GM18907 (cell line): ENCODE measurements around the gene MRTFB.

ENCODE experiments used
- ATAC-seq: cut with Tn5 transposase; IDR thresholded peaks from one replicate; pipeline ENCODE4 v1.9.1; 2021; ENCODE audit warnings: mild to moderate bottlenecking, moderate library complexity; ENCODE audit not compliant: unreplicated experiment

The MRTFB gene

DNA sequence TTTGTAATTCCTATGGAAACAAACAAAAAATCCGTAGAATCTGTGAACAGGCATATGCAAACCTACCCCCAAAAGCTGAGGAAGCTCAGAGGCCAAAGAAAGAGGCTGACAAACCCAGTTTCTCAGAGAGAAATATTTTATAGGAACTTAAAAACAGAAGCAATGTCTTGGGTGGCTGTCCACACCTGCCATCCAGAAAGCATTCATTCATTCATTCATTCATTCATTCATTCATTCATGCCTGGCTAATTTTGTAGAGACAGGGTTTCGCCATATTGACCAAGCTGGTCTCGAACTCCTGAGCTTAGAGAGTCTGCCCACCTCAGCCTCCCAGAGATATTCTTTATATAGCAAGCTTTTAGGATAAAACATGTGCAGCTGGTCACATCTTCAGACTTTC is 154.3 kb downstream of the MRTFB start:
- no peak for ATAC-seq

DNA sequence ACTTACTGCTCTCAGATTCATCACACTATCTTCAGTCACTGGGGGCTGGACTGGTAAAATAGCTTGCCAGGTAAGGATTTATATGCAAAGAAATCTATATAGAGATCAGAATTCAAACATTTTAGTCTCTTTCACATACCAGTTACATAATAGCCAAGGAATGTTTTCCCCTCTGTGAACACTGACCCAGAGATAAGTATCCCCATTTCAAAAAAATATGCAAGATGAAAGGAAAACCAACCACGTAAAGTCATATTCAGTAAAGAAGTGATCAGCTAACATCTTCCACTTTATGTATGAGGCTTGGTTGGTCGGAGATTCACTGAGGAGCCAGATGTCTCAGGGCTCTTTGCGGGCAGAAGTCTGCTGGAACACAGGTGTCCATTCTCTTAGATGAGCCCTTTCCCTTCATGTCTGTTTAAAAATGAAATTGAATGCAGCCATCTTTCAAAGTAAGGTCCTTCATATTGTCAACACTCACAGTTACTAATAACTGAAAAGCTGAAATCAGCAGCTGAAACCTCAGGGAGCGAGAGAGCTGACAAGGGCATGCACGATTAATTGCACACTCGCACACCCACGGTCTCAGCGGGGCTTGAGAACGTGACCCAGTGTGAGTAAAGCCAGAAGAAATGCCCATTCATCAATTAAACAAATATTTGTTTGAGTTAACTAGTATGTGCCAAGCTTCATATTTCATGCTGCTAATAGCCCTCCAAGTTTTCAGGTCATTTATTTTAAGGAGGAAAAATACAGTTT is 161.2 kb downstream of the MRTFB start:
- ATAC-seq: no peak

DNA sequence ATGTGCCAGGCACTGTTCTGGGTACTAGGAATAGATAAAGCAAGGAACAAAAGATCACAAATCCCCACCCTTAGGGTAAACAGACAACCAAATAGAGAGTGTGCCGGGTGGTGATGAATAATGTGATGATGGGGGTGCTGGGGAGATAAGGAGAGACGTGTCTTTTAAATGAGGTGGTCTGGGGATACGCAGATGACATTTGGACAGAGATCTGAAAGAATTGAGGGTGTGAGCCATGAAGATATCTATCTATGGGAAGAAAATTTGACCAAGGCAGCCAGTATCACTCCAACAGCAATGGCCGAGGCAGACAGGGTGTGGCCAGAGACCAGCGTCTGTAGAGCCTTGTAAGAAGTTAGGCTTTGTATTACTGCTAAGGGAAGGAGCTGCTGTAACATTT is 165.3 kb downstream of the MRTFB start:
- ATAC-seq: no peak

DNA sequence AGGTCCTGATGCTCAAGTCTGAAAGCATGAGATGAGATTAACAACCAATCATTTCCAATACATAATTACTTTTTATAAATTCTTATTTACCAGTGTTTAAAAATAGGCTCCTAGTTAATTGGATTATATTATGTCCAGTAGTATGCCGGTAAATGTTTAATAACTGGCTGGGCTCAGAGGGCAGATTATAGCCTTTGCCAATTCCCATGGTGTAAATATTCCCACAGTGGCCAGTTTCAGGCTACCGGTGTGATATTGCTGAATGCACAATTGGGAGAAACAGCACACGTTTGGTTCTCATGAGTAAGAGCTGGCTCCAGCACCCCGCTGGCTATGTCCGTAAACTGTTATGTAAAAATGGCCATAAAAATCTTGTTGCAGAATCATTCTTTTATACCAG is 167.6 kb downstream of the MRTFB start:
- ATAC-seq: no peak

DNA sequence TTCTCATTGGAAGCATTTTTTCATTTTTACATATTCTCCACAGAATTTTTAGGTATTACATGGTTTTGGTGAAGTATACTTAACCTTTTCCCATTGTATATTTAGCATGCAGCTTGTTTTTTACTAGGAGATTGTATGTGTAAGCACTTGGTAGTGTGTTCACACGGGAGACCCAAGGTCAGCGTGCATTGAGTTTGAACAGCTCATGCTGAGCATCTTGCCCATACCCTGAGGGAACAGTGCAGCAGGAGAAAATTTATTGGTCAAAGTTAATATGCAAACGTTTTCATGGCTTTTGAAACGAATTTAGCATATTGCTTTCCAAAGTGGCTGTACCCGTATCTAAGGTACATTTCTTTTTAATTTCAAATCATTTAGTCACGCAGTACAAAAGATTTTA is 168.7 kb downstream of the MRTFB start:
- ATAC-seq: no peak

DNA sequence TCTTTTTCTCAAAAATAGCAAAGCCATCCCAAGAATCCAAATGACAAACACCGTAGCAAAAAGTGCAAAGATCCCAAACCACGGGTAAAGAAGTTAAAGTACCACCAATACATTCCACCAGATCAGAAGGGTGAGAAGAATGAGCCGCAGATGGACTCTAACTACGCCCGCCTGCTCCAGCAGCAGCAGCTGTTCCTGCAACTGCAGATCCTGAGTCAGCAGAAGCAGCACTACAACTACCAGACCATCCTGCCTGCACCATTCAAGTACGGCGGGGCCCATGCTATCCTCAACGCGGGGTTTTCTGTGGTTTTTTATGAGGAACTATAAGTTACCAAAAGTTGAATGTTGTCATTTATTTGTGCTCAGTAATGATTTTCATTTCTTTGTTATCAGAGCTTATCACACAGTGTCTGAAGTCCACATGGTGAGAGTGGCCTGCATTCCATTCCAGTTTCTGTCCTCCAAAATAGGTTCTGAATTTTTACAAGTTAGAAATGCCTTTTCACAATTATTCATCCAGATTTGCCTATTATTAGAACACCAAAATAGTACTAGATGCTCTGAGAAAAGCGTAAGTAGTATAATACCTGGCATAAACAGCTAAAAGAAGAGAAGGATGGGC is 169.2 kb downstream of the MRTFB start:
- no peak for ATAC-seq

DNA sequence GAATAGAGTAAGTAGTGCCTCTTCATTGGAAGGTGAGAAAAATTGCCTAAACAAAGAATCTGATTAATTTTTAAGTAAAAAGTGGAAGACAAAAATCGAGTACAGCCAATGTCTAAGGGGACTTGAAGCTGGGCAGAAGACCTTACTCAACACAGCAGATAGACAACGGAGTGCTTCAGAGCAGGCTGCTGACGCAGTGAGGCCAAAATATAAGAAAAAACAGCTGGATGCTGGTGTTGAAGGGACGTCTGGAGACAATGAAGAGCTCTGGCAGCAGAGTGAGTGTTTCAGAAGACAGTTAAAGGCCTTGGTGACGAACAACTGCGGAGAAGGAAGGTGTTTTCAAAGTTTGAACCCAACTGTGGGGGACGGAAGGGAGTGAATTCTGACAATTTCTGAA is 169.8 kb downstream of the MRTFB start:
- no peak for ATAC-seq

DNA sequence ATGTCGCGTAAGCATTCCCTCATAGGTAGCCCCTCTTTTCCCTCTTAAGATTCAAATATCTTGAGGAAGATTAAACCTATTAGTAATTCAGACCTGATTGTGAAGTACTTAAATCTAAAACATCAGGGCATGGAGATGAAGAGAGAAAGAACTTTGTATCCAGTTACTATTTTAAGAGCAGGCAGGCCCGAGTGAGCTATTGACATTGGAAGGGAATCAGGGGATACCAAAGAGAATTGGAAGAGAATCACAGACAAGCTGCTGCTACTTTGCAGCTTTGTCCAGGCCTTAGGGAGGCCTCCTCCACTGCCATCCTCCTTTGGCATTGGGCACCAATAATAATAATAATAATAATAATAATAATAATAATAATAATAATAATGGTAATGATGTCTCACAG is 170.5 kb downstream of the MRTFB start:
- no peak for ATAC-seq

DNA sequence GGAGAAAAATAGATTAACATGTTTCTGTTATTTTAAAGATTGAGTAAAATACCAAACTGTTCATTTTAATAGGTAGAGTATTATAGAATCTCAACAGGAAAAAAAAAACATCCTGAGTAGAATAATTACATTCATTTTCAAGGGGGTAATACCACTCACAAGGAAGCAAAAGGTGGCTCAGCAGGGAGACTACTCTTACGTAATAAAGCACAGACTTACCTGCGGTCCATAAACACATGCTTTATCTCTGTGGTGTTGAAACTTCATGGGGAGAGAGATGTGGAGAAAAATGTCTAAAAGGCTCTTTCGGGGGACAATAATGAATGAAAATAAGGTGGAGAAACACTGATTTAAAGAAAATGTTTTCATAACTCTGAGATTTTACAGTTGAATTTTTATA is 171.7 kb downstream of the MRTFB start:
- ATAC-seq: no peak

DNA sequence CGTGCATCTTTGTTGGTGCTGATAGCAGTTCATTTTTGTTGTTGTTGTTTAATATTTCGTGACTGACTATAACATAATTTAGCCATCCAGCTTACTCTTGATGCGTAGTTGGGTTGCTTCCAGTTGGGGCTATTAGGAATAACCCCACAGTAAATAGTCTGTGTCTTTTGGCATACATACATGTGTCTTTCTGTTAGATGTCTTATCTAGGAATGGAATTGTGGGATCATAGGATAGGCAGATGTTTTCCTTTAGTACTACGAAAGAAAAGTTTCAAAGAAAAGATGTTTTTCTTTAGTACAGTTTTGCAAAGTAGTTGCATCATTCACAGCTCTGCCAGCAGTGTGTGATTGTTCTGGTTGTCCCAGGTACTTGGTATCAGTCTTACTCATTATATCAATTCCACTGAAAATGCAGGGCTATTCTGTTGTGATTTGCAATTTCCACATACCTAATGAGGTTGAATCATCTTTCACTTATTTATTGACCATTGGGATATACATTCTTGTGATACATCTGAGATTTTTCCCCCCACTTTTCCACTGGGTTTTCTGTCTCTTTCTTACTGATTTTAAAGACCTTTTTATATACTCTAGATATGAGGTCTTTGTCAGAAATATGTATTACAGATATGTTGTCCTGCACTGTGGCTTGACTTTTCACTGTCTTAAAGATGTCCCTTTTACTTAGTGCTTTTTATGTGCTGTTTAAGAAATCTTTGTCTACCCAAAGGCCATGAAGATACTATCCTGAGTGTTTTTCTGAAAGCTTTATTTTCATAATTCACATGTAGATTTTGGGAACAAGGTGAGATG is 173.3 kb downstream of the MRTFB start:
- ATAC-seq: no peak

DNA sequence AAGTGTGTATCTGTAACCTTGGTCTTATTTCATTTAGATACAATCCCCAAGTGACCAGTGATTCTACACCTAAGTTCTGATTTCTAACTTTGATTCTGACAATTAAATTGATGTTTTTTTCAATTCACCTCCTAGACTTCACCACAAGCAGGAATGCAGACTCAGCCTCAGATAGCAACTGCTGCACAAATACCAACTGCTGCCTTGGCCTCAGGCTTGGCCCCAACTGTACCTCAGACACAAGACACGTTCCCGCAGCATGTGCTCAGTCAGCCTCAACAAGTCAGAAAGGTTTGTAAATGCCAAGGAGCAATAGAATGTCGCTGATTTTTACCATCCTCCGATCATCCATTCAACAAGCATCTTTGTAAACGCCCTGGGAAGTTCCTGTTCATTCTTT is 177.7 kb downstream of the MRTFB start:
- no peak for ATAC-seq

DNA sequence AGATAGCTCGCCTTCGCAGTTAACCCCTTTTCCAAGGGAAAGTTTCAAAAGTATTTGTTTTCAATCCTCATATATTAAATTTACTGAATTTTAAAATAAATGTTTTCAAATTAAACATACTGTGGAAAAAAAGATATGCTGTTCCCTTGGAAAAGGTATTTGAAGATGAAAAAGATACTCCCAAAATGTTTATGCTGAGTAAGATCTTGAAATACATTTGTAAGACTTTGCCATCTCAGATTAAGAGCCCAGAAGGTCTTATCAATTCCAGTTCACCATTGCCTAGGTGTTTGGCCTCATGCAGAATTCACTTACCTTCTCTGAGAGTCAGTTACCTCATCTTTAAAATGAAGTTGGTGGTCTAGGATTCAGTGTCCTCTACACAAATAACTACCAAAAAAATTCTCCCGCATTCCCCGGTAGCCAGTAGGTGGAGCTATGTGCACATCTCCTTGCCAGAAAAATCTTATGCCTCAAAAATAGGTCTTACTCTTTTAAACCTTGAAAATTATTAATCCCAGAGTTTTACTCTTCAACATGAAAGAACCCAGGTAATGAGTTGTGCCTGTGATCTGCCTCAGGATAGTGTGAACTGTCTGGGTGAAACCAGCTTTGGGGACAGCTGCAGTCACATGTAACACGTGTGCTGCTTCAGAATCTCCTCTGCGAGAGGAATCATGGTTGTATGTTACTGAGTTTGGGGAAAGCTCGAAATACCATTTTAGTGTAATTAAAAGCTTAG is 178.3 kb downstream of the MRTFB start:
- no peak for ATAC-seq

DNA sequence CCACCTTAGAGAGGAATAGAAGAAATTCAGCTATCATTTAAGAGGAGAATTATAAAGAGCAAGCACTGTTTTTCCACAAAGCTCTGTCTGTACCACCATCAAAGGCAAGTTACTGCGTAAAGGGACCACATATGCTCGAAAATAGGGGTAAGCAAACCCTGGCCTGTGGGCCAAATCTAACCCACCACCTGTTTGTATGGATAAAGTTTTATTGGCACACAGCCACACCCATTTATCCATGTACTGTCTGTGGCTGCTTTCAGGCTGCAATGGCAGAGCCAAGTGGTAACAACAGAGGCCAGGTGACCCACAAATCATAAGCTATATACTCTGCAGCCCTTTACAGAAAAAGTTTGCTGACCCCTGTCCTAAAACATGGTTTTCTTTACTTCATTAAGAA is 180.3 kb downstream of the MRTFB start:
- ATAC-seq: no peak

DNA sequence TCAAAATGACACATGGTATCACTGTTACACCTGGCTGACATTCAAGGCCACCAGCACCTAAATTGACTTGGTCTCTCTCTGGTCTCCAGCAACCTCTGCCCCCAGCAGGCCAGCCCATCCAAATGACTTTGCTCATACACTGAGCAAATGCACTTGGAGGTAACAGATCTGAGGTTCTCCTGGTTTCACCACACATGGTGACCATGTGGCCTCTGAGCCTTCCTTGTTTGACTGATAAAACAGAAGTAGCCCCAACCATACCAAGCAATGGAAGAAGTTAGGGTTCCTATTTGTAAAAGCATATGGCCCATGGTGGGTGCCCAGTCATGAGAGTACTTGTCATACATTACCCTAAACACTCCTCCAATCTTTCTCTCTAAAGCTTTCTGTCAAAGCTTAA is 181.7 kb downstream of the MRTFB start:
- no peak for ATAC-seq

DNA sequence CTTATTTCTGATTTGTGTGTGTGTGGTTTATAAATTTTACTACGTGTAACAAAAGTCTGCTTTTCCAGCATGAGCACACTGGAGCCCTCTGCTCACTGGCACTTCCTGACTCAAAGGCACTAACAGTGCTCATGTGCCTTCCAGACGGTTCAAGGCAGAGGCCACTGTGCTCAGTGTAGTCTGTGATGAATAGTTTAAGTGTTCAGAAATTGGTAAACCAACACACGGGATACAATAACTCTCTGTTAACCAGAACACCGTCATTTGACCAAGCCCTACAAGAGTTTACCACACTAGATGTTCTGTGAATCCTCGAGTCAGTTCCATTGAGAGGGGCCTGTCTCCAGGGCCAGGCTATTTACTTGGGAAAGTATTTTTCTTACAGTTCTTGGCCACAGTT is 191.9 kb downstream of the MRTFB start:
- no peak for ATAC-seq

DNA sequence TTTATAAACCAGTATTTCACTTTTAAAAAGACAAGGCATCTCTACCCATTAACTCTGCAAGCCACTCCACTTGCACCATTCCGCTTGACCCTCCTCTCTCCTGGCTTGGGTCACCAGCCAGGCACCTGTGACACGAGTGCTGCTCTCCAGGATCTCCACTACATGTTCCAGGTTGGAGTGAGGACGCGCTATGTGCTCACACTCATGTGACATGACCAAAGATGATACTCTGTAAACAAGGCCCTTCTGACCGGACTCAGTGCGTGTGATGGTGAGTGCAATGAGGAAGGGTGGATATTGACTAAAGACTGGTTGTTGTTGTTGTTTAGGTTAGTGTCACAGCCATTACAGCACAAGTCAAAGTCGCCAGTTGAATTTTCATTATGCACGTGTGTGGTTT is 192.7 kb downstream of the MRTFB start:
- no peak for ATAC-seq

DNA sequence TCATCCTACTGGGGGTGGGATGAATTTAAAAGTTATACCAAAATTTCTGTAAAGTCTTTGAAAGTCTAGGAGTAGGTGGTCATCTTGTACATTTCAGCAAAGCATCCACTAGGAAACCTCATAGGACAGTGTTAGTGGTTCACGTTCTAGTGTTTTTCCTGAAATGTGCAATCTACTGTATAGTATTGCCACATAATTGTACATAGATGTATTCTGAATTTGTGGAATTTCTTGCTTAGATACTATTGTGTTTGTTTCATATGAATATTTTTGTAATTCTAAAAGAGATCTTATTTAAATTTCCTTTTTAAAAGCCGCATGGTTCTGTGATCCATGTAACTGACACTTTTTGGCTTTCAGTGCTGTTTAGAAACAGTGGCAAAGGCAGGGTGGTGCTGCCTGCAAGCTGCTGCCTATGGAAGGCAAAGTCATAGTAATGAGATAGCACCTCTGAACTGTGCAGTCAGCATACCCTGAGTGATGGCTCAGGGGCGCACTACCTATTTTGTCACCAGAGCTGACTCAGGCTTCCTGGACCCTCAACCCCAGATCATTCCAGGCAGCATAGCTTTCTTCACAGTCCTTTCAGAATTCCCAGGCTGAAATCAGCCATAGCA is 193.3 kb downstream of the MRTFB start:
- ATAC-seq: no peak

DNA sequence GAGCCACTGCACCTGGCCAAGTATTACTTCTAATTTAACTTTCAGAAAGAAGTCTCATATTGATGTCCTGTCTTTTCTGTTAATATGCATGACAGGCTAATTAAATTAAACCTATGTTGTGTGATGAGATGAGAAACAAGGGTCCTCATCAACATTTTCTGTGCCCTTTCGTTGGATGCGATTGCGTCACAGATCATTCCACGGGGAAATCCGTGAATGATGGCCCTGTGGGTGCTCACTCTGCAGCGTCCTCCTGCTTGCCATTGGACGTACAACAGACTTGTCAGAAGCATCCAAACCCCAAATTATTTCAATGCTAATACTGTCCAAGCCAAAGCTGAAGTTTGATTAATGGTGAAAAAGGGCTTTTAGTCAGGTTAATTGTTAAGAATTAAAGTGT is 197.0 kb downstream of the MRTFB start:
- no peak for ATAC-seq

DNA sequence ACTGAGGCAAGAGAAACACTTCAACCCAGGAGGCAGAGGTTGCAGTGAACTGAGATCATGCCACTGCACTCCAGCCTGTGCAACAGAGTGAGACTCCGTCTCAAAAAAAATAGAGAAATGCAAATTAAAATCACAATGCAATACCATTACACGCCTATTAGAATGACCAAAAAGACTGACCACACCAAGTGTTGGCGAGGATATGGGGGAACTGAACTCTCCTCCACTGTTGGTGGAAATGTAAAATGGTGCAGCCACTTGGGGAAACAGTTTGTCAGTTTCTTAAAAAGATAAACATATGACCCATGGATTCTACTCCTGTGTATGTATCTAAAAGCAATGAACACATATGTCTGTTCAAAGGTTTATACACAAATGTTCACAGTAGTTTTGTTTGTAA is 204.8 kb downstream of the MRTFB start:
- no peak for ATAC-seq

DNA sequence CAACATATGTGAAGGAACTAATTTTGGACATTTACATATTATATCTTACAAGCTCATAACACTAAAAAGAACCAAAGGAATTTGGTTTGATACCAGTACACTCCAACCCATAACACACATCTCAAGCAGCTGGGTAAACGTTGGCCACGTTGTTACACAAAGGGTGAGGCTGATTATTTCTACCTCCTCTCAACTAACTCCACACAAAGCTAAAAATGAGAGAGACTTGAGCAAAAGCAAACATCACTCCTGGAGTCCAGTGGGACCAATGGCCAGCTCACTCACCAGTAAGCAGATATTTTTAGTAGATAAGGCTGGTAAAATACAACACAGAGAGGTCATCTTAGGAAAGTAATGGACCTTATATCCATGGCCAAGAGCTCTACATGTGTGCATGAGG is 207.6 kb downstream of the MRTFB start:
- no peak for ATAC-seq

DNA sequence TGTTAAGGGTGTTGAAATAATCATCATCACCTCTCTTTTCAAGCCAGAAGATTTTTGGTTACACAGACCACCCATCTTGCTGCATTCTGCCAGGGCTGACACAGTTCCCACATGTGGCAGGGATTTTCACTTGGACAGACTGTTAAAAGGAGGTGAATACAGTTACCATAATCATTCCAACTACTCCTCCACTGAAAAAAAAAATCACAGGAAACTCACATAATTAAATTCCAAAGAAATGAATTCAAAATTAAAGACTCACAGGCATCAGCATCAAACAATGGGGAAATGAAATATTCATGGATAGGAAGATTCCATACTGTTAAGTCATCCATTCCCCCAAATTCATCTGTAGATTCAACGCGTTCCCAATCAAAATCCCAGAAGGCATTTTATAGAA is 209.4 kb downstream of the MRTFB start:
- ATAC-seq: no peak
